Activated T-helper 1 cell treated with anti-CD3 and anti-CD28 coated beads, Interleukin-12 subunit alpha, Interleukin-12 subunit beta, Interleukin-2, Interleukin-4 antibody, amounts not matched to agents 30 ng/mL and 10 ng/mL and 1 ng/mL, durations not matched to agents 14 hours and 24 hours and 36 hours (primary cell): Measurements from ENCODE around the gene HHIPL1. TPM values are rescaled to one million over a fixed set of nuclear protein-coding genes. Genes with fewer than 3 reads are reported as not detected.
"Not testable (repeated sequence)": the region's sequence is repeated elsewhere in the genome, so short reads cannot be mapped to it uniquely, and the experiment has no call there.

Source experiments
- DNase-seq: peaks from one replicate; pipeline ENCODE4 v3.0.0; 2021; ENCODE audit warnings: low spot score
- H3K27ac Mint-ChIP-seq: one replicate; pipeline ENCODE4 v1.8.0; 2021; ENCODE audit warnings: mild to moderate bottlenecking, mixed read lengths
- H3K27me3 Mint-ChIP-seq: one replicate; pipeline ENCODE4 v1.8.0; 2022; ENCODE audit warnings: mild to moderate bottlenecking, moderate library complexity, mixed read lengths; ENCODE audit not compliant: insufficient read depth
- H3K36me3 Mint-ChIP-seq: one replicate; pipeline ENCODE4 v1.8.0; 2021; ENCODE audit warnings: low read depth, mixed read lengths
- H3K4me1 Mint-ChIP-seq: one replicate; pipeline ENCODE4 v1.8.0; 2021; ENCODE audit warnings: low read depth, mixed read lengths
- H3K4me3 Mint-ChIP-seq: one replicate; pipeline ENCODE4 v1.8.0; 2021; ENCODE audit warnings: mild to moderate bottlenecking, moderate library complexity, mixed read lengths
- H3K9me3 Mint-ChIP-seq: one replicate; pipeline ENCODE4 v1.8.0; 2021; ENCODE audit warnings: mixed read lengths
- intact Hi-C: fragments of 100-400 bp; cut with micrococcal nuclease; formaldehyde crosslinking; loops from one replicate; pipeline ENCODE4 v1.15.1; 2024
- total RNA-seq: library from RNA; stranded (reverse); gene quantifications from 2 replicates; pipeline ENCODE4 v1.2.3, GENCODE V29; 2022

Gene HHIPL1
- total RNA-seq, 1 donor from 2014 or later = not detected

DNA sequence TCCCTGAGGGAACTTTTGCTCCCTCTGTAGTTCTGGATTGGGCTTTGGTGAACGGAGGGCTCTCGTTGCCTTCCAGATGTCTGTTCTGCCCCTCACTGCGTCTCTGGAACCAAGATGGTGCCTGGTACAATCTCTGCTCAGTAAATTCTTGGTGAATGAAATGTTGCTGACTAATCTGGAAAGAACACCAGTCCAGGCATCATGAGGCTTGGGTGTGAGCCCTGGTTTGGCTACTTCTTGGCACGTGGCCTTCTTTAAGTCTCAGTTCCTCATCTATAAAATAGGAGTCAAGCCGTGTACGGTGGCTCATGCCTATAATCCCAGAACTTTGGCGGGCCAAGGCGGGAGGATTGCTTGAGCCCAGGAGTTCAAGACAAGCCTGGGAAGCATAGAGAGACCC, 4.3 kb downstream of the HHIPL1 start:
- no peak for DNase-seq
- no peaks in the 10 kb centered on the region for H3K9me3 Mint-ChIP-seq
- H3K4me1 Mint-ChIP-seq = no peaks in the 10 kb centered on the region
- H3K4me3 Mint-ChIP-seq = no peak overlapping the region
- H3K36me3 Mint-ChIP-seq = no peaks in the 10 kb centered on the region
- H3K27me3 Mint-ChIP-seq = peaks cover 9% of the 10 kb centered on the region
- intact Hi-C loops = no loop called here
- H3K27ac Mint-ChIP-seq = no peak overlapping the region

DNA sequence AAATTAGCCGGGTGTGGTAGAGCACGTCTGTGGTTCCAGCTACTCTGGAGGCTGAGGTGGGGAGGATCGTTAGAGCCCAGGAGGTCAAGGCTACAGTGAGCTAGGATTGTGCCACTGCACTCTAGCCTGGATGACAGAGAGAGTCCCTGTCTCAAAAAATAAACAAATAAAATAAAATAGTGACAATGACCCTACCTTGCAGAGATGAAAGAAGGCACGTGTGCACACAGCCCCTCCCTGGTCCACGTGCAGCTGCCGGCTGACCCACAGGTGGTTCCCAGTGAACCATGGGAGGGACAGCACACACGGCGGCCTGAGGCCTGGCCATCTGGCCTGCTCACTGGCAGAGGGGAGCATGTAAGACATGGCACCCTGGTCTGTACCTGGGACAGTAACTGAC, 4.7 kb downstream of the HHIPL1 start:
- Mint-ChIP-seq H3K4me3 (no peak overlapping the region), H3K9me3 (no peaks in the 10 kb centered on the region), H3K27me3 (peaks cover 14% of the 10 kb centered on the region), H3K36me3 (no peaks in the 10 kb centered on the region), H3K27ac (no peak overlapping the region), H3K4me1 (no peaks in the 10 kb centered on the region)
- intact Hi-C loops = no loop called here
- no peak for DNase-seq

DNA sequence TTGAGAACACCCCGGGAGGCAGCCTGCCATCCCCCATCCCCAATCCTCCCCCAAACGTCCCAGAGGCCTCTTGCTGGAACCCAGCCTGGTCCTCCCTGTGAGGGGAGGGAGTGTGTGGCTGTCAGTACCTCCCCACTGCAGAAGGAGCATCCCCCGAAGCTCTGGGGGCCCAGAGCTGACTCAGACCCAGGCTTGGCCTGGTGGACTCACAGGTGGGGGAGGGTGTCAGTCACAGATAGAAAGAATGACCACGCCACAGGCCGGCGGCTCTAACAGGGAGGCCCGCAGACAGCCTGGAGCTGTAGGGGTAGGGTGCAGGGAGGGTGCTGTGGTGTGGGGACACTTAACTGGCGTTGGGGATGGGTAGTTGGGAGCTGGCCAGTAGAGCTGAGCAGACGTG, 5.3 kb downstream of the HHIPL1 start:
- Mint-ChIP-seq H3K4me3 (no peak overlapping the region), H3K9me3 (no peaks in the 10 kb centered on the region), H3K27ac (no peak overlapping the region), H3K4me1 (no peaks in the 10 kb centered on the region), H3K27me3 (peaks cover 14% of the 10 kb centered on the region), H3K36me3 (no peaks in the 10 kb centered on the region)
- intact Hi-C loops = no loop called here
- no peak for DNase-seq

DNA sequence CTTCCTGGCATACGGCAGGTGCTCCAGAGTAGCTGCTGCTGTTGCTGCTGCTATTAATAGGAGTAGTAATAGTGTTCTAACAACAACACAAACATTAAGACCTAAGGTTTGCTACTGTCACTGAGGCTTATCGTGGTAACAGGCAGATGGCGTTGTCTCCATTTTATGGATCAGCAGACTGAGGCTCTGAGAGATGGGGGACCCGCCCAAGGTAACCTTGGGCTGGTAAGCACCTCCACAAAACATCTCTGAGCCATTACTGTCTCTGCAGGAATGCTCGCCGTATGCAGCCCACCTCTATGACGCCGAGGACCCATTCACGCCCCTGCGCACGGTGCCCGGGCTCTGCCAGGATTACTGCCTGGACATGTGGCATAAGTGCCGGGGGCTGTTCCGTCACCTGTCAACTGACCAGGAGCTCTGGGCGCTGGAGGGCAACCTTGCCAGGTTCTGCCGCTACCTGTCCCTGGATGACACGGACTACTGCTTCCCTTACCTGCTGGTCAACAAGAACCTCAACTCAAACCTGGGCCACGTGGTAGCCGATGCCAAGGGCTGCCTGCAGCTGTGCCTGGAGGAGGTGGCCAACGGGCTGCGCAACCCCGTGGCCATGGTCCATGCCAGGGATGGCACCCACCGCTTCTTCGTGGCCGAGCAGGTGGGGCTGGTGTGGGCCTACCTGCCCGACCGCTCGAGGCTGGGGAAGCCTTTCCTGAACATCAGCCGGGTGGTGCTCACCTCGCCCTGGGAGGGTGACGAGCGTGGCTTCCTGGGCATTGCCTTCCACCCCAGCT, 7.2 kb downstream of the HHIPL1 start:
- Mint-ChIP-seq H3K4me1 (no peaks in the 10 kb centered on the region), H3K27me3 (peaks cover 9% of the 10 kb centered on the region), H3K27ac (no peak overlapping the region), H3K9me3 (no peaks in the 10 kb centered on the region), H3K4me3 (no peak overlapping the region), H3K36me3 (no peaks in the 10 kb centered on the region)
- no peak for DNase-seq
- intact Hi-C loops = no loop called here

DNA sequence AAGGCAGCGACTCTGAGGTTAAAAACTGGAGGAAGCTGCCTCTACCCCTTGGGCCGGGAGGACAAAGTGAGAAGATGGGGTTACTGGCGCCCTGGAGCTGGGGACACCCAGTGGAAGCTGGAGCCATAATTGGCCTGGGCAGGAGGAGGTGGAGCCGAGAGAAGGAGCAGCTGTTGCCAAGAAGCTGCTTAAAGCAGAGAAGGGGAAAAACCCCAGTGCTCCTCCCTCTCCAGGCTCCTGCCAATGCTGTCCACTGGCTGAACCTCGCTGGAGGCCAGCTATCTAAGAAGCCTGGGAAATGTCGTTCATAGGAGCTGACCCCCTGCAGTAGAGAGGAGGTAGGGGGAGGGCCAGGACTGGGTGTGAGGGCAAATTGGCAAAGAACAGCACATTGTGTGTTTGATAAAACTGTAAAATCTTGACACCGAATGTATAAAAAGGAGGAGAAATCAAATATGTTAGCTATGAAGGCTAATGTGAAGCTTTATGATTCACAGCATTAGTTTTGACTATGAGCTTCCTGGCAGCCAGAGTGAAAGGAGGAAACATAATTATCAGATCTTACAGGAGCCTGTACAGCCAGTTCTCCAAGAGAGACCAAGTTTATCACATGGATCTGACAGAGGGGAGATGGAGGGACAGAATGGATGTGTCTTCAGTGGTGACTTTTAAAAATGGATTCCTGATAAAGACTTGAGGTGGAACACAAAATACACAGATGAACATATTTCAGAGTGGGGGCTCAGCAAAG, 9.5 kb downstream of the HHIPL1 start:
- H3K27me3 Mint-ChIP-seq = peaks cover 23% of the 10 kb centered on the region
- H3K36me3 Mint-ChIP-seq = no peaks in the 10 kb centered on the region
- DNase-seq = no peak
- no peaks in the 10 kb centered on the region for H3K4me1 Mint-ChIP-seq
- no peak overlapping the region for H3K27ac Mint-ChIP-seq
- H3K9me3 Mint-ChIP-seq = no peaks in the 10 kb centered on the region
- intact Hi-C loops = no loop called here
- no peak overlapping the region for H3K4me3 Mint-ChIP-seq

DNA sequence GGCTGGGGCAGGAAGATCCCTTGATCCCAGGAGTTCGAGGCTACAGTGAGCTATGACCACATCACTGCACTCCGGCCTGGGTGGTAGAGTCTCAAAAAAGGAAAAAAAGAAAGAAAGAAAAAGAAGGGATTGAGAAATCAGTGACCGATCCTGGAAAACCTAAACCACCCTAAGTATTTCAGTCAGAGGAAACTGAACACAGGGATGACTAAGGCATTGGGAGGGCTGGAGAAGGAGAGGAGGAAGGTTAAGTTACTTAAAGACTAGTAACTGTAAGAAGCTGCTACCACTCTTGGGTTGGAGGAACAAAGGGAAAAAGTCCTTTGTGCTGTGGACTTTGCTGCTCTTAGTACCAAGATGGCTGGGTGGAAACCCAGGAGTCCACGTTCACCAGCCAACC, 10.6 kb downstream of the HHIPL1 start:
- intact Hi-C loops = no loop called here
- Mint-ChIP-seq H3K27ac (no peak overlapping the region), H3K36me3 (no peaks in the 10 kb centered on the region), H3K4me1 (no peaks in the 10 kb centered on the region), H3K27me3 (peaks cover 31% of the 10 kb centered on the region), H3K9me3 (no peaks in the 10 kb centered on the region), H3K4me3 (no peak overlapping the region)
- no peak for DNase-seq

DNA sequence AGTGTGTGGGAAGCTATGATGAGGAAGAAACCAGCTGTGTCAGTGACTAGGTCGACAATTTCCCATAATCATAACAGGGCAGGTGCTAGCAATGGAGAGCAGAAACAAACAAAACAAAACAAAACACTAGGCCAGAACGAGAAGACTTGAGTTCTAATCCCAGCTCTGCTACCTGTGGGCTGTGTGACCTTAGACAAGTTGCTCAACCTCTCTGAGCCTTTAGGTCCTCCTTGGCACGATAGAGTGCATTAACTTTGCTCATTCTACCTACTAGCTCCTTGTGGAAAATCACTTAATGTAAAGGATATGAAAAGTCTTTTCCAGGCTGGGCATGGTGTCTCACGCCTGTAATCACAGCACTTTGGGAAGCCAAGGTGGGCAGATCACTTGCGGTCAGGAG, 11.2 kb downstream of the HHIPL1 start:
- no peak for DNase-seq
- Mint-ChIP-seq H3K4me1 (no peaks in the 10 kb centered on the region), H3K4me3 (no peak overlapping the region), H3K9me3 (no peaks in the 10 kb centered on the region), H3K27ac (no peak overlapping the region), H3K36me3 (no peaks in the 10 kb centered on the region), H3K27me3 (peaks cover 37% of the 10 kb centered on the region)
- intact Hi-C loops = no loop called here

DNA sequence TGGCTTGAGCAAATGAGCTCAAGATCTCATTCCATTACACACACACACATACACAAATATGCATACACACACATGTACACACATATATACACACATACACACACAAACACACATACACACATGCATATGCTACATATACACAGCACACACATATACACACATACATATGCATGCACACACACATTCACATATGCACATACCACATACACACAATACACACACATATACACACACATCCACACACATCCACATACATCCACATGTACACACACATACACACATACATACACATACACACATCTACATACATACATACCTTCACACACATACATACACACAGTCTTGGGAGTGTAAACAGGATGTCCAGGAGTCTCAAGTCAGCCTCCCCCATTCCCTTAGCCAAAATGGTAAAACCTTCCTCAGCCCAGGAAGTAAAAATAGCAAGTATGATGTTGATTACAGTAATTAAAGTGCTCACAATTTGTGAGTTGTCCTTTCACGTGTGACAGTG, 12.8 kb downstream of the HHIPL1 start:
- DNase-seq = no peak
- no peaks in the 10 kb centered on the region for H3K4me1 Mint-ChIP-seq
- intact Hi-C loops = no loop called here
- no peak overlapping the region for H3K27ac Mint-ChIP-seq
- no peaks in the 10 kb centered on the region for H3K9me3 Mint-ChIP-seq
- no peak overlapping the region for H3K4me3 Mint-ChIP-seq
- H3K27me3 Mint-ChIP-seq = peaks cover 42% of the 10 kb centered on the region
- no peaks in the 10 kb centered on the region for H3K36me3 Mint-ChIP-seq

DNA sequence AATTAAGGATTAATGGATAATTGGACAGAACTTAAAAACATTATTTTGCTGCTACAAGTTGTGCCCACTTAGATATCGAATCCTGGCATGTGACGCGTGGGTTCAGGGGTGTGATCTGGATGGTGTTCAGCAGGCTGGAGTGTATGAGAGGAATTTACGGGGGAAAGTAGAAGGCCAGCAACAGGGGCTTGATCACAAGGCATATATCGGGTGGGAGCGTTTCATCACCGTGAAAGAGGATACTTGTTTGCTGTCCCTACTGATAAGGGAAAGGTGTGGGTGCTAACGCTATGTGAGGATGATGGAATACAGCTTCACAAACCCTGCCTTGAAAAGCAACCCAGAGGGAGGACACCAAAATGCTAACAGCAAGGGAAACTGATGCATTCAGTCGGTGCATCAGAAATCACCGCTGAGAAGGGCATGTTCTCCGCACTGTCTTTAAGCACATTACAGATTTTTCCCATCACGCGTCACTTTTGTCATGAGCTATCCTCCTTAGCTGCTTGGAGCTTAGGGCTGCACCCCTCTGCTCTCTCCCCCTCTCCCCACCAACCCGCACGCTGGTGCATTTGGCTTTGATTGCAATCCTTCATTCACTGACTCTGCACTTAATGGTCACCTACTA, 13.4 kb downstream of the HHIPL1 start:
- no peaks in the 10 kb centered on the region for H3K9me3 Mint-ChIP-seq
- no peak for DNase-seq
- H3K4me1 Mint-ChIP-seq = no peaks in the 10 kb centered on the region
- no peak overlapping the region for H3K27ac Mint-ChIP-seq
- H3K4me3 Mint-ChIP-seq = no peak overlapping the region
- peaks cover 45% of the 10 kb centered on the region for H3K27me3 Mint-ChIP-seq
- intact Hi-C loops = no loop called here
- H3K36me3 Mint-ChIP-seq = no peaks in the 10 kb centered on the region

DNA sequence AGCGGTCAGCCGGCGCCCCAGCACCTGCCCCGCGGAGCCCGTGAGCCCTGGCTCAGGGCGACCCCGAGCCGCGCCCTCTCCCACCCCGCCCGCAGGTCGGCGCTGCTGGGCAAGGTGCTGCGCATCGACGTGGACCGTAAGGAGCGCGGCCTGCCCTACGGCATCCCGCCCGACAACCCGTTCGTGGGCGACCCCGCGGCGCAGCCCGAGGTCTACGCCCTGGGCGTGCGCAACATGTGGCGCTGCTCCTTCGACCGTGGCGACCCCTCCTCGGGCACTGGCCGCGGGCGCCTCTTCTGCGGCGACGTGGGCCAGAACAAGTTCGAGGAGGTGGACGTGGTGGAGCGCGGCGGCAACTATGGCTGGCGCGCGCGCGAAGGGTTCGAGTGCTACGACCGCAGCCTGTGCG, 14.4 kb downstream of the HHIPL1 start:
- H3K9me3 Mint-ChIP-seq = no peaks in the 10 kb centered on the region
- H3K36me3 Mint-ChIP-seq = no peaks in the 10 kb centered on the region
- peaks cover 41% of the 10 kb centered on the region for H3K27me3 Mint-ChIP-seq
- no peak overlapping the region for H3K27ac Mint-ChIP-seq
- no peak overlapping the region for H3K4me3 Mint-ChIP-seq
- no peak for DNase-seq
- intact Hi-C loops = no loop called here
- no peaks in the 10 kb centered on the region for H3K4me1 Mint-ChIP-seq

DNA sequence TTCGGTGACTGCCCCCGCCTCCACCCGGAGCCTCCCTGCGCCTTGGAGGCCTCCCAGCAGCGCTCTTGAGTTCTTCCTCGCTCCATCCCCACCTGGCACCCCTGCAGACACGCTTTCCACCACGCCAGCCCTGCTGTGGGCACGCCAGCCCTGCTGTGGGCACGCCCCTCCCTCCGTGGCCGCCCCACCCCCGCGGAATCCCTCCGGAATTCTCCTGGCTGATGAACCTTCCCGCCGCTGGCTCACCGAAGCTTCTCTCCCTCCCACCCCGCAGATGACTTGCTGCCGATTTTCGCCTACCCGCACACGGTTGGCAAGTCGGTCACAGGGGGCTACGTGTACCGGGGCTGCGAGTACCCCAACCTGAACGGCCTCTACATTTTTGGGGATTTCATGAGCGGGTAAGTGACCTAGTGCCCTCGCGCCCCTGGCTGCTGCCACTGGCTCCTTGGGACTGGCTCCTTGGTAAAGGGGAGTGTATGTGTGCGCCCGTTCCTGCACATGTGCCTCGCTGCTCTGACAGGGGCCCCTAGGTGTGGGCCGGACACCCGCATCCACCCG, 15.2 kb downstream of the HHIPL1 start:
- Mint-ChIP-seq H3K27me3 (peaks cover 37% of the 10 kb centered on the region), H3K4me1 (no peaks in the 10 kb centered on the region), H3K27ac (no peak overlapping the region), H3K9me3 (no peaks in the 10 kb centered on the region), H3K36me3 (no peaks in the 10 kb centered on the region), H3K4me3 (no peak overlapping the region)
- intact Hi-C loops = no loop called here
- DNase-seq = no peak

DNA sequence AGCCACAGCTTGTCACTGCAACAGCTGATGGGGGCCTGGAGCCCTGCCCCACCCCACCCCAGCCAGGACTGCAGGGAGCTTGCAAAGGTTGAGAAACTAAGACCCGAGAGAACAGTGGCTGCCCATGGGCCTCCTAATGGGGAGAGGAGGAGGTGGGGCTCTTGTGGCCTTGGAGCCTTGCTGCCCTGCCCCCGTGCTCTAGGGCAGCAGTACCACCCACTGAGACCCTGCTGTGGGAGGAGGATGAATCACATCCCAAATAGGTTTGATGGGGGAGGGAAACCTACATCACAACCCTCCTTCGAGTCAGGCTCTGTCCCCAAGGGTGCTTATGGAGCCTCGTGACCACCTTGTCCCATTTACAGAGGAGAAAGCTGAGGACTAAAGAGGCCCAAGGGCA, 15.9 kb downstream of the HHIPL1 start:
- Mint-ChIP-seq H3K27me3 (peaks cover 37% of the 10 kb centered on the region), H3K4me1 (no peaks in the 10 kb centered on the region), H3K4me3 (no peak overlapping the region)

DNA sequence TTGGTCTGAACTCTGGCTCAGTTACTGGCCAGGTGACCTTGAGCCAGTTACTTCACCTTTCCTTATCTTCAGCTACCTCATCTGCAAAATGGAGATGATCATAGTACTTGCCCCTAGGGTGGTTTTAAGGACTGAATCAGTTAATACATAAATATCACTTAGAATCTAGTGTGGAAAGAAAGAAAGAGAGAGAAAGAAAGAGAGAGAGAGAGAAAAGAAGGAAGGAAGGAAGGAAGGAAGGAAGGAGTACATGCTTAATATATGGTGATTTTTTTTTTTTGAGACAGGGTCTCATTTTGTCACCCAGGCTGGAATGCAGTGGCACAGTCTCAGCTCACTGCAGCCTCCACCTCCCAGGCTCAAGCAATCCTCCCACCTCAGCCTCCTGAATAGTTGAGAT, 16.3 kb downstream of the HHIPL1 start:
- H3K27ac Mint-ChIP-seq, H3K4me3 Mint-ChIP-seq, H3K36me3 Mint-ChIP-seq, intact Hi-C loops, H3K4me1 Mint-ChIP-seq, H3K9me3 Mint-ChIP-seq, DNase-seq: not testable (repeated sequence)
- H3K27me3 Mint-ChIP-seq = peaks cover 37% of the 10 kb centered on the region

More for the DNA sequence above, 15.9 kb downstream of the HHIPL1 start:
- Mint-ChIP-seq H3K9me3 (no peaks in the 10 kb centered on the region), H3K27ac (no peak overlapping the region), H3K36me3 (no peaks in the 10 kb centered on the region)
- no peak for DNase-seq
- intact Hi-C loops = no loop called here
